Stomach (tissue), 9 donors: Measurements from ENCODE around the gene ATG16L2. TPM values are rescaled to one million over a fixed set of nuclear protein-coding genes. Genes with fewer than 3 reads are reported as not detected.
"Not testable (repeated sequence)": the region's sequence is repeated elsewhere in the genome, so short reads cannot be mapped to it uniquely, and the experiment has no call there.

Experiments
- DNase-seq, 2 donors: peaks; one replicate each; pipeline versions ENCODE4 v3.0.0 to v3.0.0-alpha.2; 2013 to 2019
- H3K27ac ChIP-seq, 5 donors: fragments of 200-600 bp in 4 of 5; sonication (generic) in 4 of 5; one replicate each; pipeline ENCODE4 v1.5.1; 2013 to 2019; ENCODE audit warnings: mild to moderate bottlenecking in 1 of 5, moderate library complexity in 1 of 5
- H3K27me3 ChIP-seq, 3 donors: fragments of 200-600 bp; sonication (generic); one replicate each; pipeline ENCODE4 v1.5.1; 2017 to 2019; ENCODE audit warnings: mixed run types in 1 of 3
- H3K36me3 ChIP-seq, 4 donors: fragments of 200-600 bp; sonication (generic); 1 replicate in 3 of 4; 2 replicates in 1 of 4; pipeline ENCODE4 v1.5.1; 2016 to 2019
- H3K4me1 ChIP-seq, 4 donors: fragments of 200-600 bp; sonication (generic); one replicate each; pipeline ENCODE4 v1.5.1; 2016 to 2019
- H3K4me3 ChIP-seq, 4 donors: fragments of 200-600 bp; sonication (generic) in 3 of 4; one replicate each; pipeline ENCODE4 v1.5.1; 2016 to 2019; ENCODE audit warnings: mild to moderate bottlenecking in 1 of 4
- H3K9me3 ChIP-seq, 4 donors: fragments of 200-600 bp; sonication (generic); one replicate each; pipeline ENCODE4 v1.5.1; 2016 to 2019
- EP300 ChIP-seq: sonication (generic); formaldehyde crosslinking; IDR thresholded peaks from one replicate; pipeline ENCODE4 v1.6.1; 2017; ENCODE audit warnings: antibody characterized with exemption
- POLR2A ChIP-seq, 4 donors: fragments of 450-650 bp; IDR thresholded peaks; one replicate each; pipeline ENCODE4 v1.6.1; 2016; ENCODE audit warnings: antibody characterized with exemption in 4 of 4, control low read depth in 2 of 4, mild to moderate bottlenecking in 1 of 4, moderate library complexity in 1 of 4
- POLR2AphosphoS5 ChIP-seq, 3 donors: sonication (generic); formaldehyde crosslinking; IDR thresholded peaks; one replicate each; pipeline ENCODE4 v1.6.1; 2016; ENCODE audit warnings: antibody characterized with exemption in 3 of 3
- WGBS, 5 donors: extraction: QIAGEN DNeasy Blood & Tissue Kit in 3 of 5; methylation state at CpG; one replicate each; pipeline versions ENCODE4 v1.1.5 to v1.1.7; 2013 to 2018; 5-methylcytosine and 5-hydroxymethylcytosine counted together
- intact Hi-C: fragments of 100-400 bp; cut with DNase I; formaldehyde crosslinking; loops from one replicate; pipeline ENCODE4 v1.15.1; 2023; ENCODE audit warnings: low total_unique reads
- polyA plus RNA-seq, 3 donors: library from polyadenylated mRNA; stranded (reverse); fragments of 200-250 nt; gene quantifications; one replicate each; pipeline ENCODE4 v1.2.3, GENCODE V29; 2013
- total RNA-seq, 5 donors: library from RNA; depleted of rRNA; stranded (reverse); fragments of >200 nt; gene quantifications; one replicate each; pipeline versions ENCODE4 v1.1.0 to v1.2.3, GENCODE V29; 2014 to 2016
- TF ChIP-seq, protein P1 (sequence below), 7 experiments: fragments of 450-650 bp in 4 of 7; fragments of 200-600 bp in 3 of 7; sonication (generic) in 3 of 7; IDR thresholded peaks; one replicate each; pipeline ENCODE4 v1.5.1; 2016 to 2019; ENCODE audit warnings: antibody characterized with exemption in 7 of 7, control low read depth in 2 of 7, mild to moderate bottlenecking in 1 of 7
- donor health status: healthy with polysubstance abuse.
- donor health status: Bipolar disorder and iron deficiency.
- donor health status: healthy.

Gene ATG16L2
- total and polyA plus RNA-seq, 8 donors = 13.0 to 266 (median 38.2) TPM

DNA sequence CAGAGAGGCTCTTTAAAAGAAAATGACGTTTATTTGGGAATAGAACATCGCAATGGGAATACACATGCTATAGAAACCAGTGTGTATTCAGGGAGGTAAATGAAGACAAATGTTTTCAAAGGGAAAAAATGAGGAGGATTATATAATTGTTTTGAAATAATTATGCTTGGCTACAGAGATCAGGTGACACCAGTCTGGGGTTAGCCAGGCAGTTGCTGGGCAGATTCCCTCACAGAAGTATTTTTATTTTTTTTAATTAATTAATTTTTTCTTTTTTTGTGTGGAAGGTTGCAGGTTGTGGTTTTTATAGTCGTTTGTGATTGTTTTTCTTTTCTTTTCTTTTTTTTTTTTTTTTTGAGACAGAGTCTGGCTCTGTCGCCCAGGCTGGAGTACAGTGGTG is 14.8 kb upstream of the ATG16L2 start:
- no peaks in the 10 kb centered on the region for H3K9me3 ChIP-seq
- H3K36me3 ChIP-seq = no peaks in the 10 kb centered on the region
- no peak for DNase-seq
- no peak overlapping the region for H3K27ac ChIP-seq
- WGBS, 5 donors = 67 to 74% (median 70%) methylated on average over 4 of the region's 4 CpGs
- H3K4me3 ChIP-seq = no peak overlapping the region
- H3K4me1 ChIP-seq = peaks cover 2 to 10% (median 4%) of the 10 kb centered on the region in 4 donors
- intact Hi-C loops = no loop called here
- TF ChIP-seq EP300 (no peak), POLR2AphosphoS5 (IDR thresholded peaks at IDR 0.05) (no peak), POLR2A (IDR thresholded peaks at IDR 0.05) (no peak)
- TF ChIP-seq, protein P1, sequence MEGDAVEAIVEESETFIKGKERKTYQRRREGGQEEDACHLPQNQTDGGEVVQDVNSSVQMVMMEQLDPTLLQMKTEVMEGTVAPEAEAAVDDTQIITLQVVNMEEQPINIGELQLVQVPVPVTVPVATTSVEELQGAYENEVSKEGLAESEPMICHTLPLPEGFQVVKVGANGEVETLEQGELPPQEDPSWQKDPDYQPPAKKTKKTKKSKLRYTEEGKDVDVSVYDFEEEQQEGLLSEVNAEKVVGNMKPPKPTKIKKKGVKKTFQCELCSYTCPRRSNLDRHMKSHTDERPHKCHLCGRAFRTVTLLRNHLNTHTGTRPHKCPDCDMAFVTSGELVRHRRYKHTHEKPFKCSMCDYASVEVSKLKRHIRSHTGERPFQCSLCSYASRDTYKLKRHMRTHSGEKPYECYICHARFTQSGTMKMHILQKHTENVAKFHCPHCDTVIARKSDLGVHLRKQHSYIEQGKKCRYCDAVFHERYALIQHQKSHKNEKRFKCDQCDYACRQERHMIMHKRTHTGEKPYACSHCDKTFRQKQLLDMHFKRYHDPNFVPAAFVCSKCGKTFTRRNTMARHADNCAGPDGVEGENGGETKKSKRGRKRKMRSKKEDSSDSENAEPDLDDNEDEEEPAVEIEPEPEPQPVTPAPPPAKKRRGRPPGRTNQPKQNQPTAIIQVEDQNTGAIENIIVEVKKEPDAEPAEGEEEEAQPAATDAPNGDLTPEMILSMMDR (IDR thresholded peaks at IDR 0.05) = no peak
- no peaks in the 10 kb centered on the region for H3K27me3 ChIP-seq

DNA sequence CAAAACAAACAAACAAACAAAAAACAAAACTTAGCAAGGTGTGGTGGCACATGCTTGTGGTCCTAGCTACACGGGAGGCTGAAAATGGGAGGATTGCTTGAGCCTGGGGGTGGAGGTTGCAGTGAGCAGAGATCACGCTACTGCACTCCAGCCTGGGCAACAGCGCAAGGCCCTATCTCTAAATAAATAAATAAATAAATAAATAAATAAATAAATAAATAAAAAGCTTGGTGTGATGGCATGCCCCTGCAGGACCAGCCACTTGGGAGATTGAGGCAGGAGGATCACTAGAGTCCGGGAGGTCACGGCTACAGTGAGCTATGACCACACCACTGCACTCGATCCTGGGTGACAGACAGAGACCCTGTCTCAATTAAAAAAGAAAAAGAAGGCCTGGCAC is 11.4 kb upstream of the ATG16L2 start:
- intact Hi-C loops = no loop called here
- Histone ChIP-seq H3K9me3 (no peaks in the 10 kb centered on the region), H3K27me3 (no peaks in the 10 kb centered on the region), H3K27ac (no peak overlapping the region), H3K4me3 (no peak overlapping the region), H3K36me3 (no peaks in the 10 kb centered on the region), H3K4me1 (peaks cover 0 to 12% (median 0%) of the 10 kb centered on the region in 4 donors)
- DNase-seq = no peak
- TF ChIP-seq EP300 (no peak), POLR2A (IDR thresholded peaks at IDR 0.05) (no peak), POLR2AphosphoS5 (IDR thresholded peaks at IDR 0.05) (no peak)
- TF ChIP-seq, protein P1 (IDR thresholded peaks at IDR 0.05) = no peak
- WGBS, 5 donors = 86 to 98% (median 92%) methylated on average over 6 of the region's 6 CpGs

- H3K4me3 ChIP-seq = no peak overlapping the region
- intact Hi-C loops = no loop called here
- no peak for DNase-seq
- TF ChIP-seq, protein P1 (IDR thresholded peaks at IDR 0.05) = no peak
- TF ChIP-seq EP300 = no peak
- TF ChIP-seq POLR2AphosphoS5 (IDR thresholded peaks at IDR 0.05) = no peak
- TF ChIP-seq POLR2A (IDR thresholded peaks at IDR 0.05) = no peak
- WGBS, 5 donors = 78 to 85% (median 81%) methylated on average over 6 of the region's 6 CpGs
- H3K27me3 ChIP-seq = no peaks in the 10 kb centered on the region
- H3K9me3 ChIP-seq = no peaks in the 10 kb centered on the region
- H3K4me1 ChIP-seq = peaks cover 0 to 26% (median 0%) of the 10 kb centered on the region in 4 donors
- peak overlapping the region in 1 of 5 donors; percentile 17 for H3K27ac ChIP-seq
- H3K36me3 ChIP-seq = peaks cover 0 to 14% (median 10%) of the 10 kb centered on the region in 4 donors
These were observed 9.0 kb upstream of the ATG16L2 start for GRCh38 chr11:72805216-72805615.

DNA sequence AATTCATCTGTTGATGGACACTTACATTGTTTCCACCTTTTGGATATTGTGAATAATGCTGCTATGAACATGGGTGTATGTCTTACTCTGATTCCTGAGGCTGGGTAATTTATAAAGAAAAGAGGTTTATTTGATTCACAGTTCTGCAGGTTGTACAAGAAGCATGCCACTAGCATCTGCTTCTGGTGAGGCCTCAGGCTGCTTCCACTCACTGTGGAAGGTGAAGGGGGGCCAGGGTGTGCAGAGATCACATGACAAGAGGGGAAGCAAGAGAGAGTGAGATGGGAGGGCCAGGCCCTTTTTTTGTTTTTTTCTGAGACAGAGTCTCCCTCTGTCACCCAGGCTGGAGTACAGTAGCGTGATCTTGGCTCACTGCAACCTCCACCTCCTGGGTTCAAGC is 7.8 kb upstream of the ATG16L2 start:
- H3K4me1 ChIP-seq = peaks cover 0 to 28% (median 0%) of the 10 kb centered on the region in 4 donors
- H3K9me3 ChIP-seq, DNase-seq, H3K27me3 ChIP-seq, H3K4me3 ChIP-seq, intact Hi-C loops: not testable (repeated sequence)
- H3K36me3 ChIP-seq = peaks cover 0 to 14% (median 10%) of the 10 kb centered on the region in 4 donors
- H3K27ac ChIP-seq = peak overlapping the region in 2 of 5 donors; percentile 63 to 79
- 95 to 100% (median 100%) methylated on average over 1 of the region's 1 CpG for WGBS, 5 donors

DNA sequence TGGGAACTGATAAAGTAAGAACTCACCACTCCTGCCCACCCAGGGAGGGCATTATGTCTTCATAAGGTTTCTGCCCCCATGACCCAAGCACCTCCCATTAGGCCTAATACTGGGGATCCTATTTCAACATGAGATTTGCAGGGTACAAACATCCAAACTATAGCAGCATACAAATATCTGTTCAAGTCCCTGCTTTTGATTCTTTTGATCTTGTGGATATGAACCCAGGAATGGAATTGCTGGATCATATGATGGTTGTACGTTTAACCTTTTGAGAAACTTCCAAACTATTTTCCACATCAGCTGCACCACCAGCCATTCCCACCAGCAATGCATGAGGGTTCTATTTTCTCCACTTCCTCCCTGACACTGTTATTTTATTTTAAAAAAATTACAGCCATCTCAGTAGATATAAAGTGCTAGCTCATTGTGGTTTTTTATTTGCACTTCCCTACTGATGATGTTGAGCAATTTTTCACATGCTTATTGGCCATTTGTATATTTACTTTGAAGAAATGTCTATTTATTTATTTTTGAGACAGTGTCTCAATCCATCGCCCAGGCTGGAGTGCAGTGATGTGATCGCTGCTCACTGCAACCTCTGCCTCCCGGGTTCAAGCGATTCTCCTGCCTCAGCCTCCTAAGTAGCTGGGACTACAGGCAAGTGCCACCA is 7.1 kb upstream of the ATG16L2 start:
- no peaks in the 10 kb centered on the region for H3K9me3 ChIP-seq
- no peak overlapping the region for H3K4me3 ChIP-seq
- TF ChIP-seq POLR2A (IDR thresholded peaks at IDR 0.05) (no peak), EP300 (no peak), POLR2AphosphoS5 (IDR thresholded peaks at IDR 0.05) (no peak)
- TF ChIP-seq, protein P1 (IDR thresholded peaks at IDR 0.05) = no peak
- H3K27ac ChIP-seq = peak overlapping the region in 4 of 5 donors; percentile 18 to 79 (median 49)
- H3K36me3 ChIP-seq = peaks cover 0 to 14% (median 10%) of the 10 kb centered on the region in 4 donors
- no peak for DNase-seq
- 62 to 77% (median 74%) methylated on average over 5 of the region's 5 CpGs for WGBS, 5 donors
- peaks cover 0 to 35% (median 2%) of the 10 kb centered on the region in 4 donors for H3K4me1 ChIP-seq
- intact Hi-C loops = no loop called here
- no peaks in the 10 kb centered on the region for H3K27me3 ChIP-seq
